Stimulated activated naive CD8-positive, alpha-beta T cell treated with anti-CD3 and anti-CD28 coated beads, Interleukin-15, amount 100 ng/mL, for 72 hours (primary cell): ENCODE measurements around the gene KIF2C.
"Not testable (repeated sequence)": the region's sequence is repeated elsewhere in the genome, so short reads cannot be mapped to it uniquely, and the experiment has no call there.

ENCODE experiments used
- ATAC-seq: fragments of 150-1000 bp; cut with Tn5 transposase; 2 replicates; pipeline ENCODE4 v1.10.0; 2021; ENCODE audit warnings: mild to moderate bottlenecking, moderate library complexity
- DNase-seq, 2 donors: peaks; one replicate each; pipeline ENCODE4 v3.0.0; 2021 to 2022
- H3K27ac Mint-ChIP-seq, 2 donors: one replicate each; pipeline ENCODE4 v1.8.0; 2022; ENCODE audit warnings: mild to moderate bottlenecking in 2 of 2, mixed read lengths in 2 of 2, moderate library complexity in 2 of 2
- H3K27me3 Mint-ChIP-seq: one replicate; pipeline ENCODE4 v1.8.0; 2022; ENCODE audit warnings: mixed read lengths
- H3K4me1 Mint-ChIP-seq: one replicate; pipeline ENCODE4 v1.8.0; 2022; ENCODE audit warnings: mild to moderate bottlenecking, mixed read lengths
- H3K4me3 Mint-ChIP-seq, 2 donors: one replicate each; pipeline ENCODE4 v1.8.0; 2022; ENCODE audit warnings: mild to moderate bottlenecking in 2 of 2, mixed read lengths in 2 of 2, moderate library complexity in 1 of 2
- H3K9me3 Mint-ChIP-seq, 2 donors: one replicate each; pipeline ENCODE4 v1.8.0; 2022; ENCODE audit warnings: mixed read lengths in 2 of 2

Gene KIF2C

GRCh38 chr1:44739307-44740178 is at the start of gene KIF2C:
Gene KIF2C, plus strand, starts transcription at chr1:44739837. Its CDS starts 96 bp downstream, at chr1:44739933.
- H3K4me1 Mint-ChIP-seq, result peaks cover 16% of the 10 kb centered on the region
- no peaks in the 10 kb centered on the region for H3K9me3 Mint-ChIP-seq
- H3K27me3 Mint-ChIP-seq, result no peaks in the 10 kb centered on the region
- H3K4me3 Mint-ChIP-seq, result peak within 1 kb of the TSS; percentile 89 to 93
- peak; percentile 93 to 97 for DNase-seq
- ATAC-seq, result peak; percentile 99
- H3K27ac Mint-ChIP-seq, result peak within 1 kb of the TSS; percentile 97

- ATAC-seq, result peak; percentile 83
- peak in 1 of 2 donors; percentile 42 for DNase-seq
- H3K4me1 Mint-ChIP-seq, result peaks cover 39% of the 10 kb centered on the region
- no peaks in the 10 kb centered on the region for H3K9me3 Mint-ChIP-seq
- H3K27me3 Mint-ChIP-seq, result no peaks in the 10 kb centered on the region
- H3K27ac Mint-ChIP-seq, result peak overlapping the region; percentile 36 to 54
- no peak overlapping the region for H3K4me3 Mint-ChIP-seq
Observed at GRCh38 chr1:44693159-44693558, 46.5 kb upstream of the KIF2C start.

GRCh38 chr1:44693900-44694299 is 45.7 kb upstream of the KIF2C start:
- H3K27ac Mint-ChIP-seq, result peak overlapping the region; percentile 36 to 97
- no peak overlapping the region for H3K4me3 Mint-ChIP-seq
- DNase-seq (no peak), ATAC-seq (no peak)
- no peaks in the 10 kb centered on the region for H3K27me3 Mint-ChIP-seq
- peaks cover 39% of the 10 kb centered on the region for H3K4me1 Mint-ChIP-seq
- H3K9me3 Mint-ChIP-seq, result no peaks in the 10 kb centered on the region

GRCh38 chr1:44694863-44695478 is 44.7 kb upstream of the KIF2C start:
- peaks cover 39% of the 10 kb centered on the region for H3K4me1 Mint-ChIP-seq
- no peak overlapping the region for H3K27ac Mint-ChIP-seq
- no peaks in the 10 kb centered on the region for H3K27me3 Mint-ChIP-seq
- DNase-seq (no peak), ATAC-seq (no peak)
- no peaks in the 10 kb centered on the region for H3K9me3 Mint-ChIP-seq
- no peak overlapping the region for H3K4me3 Mint-ChIP-seq

GRCh38 chr1:44695671-44696070 is 44.0 kb upstream of the KIF2C start:
- Mint-ChIP-seq H3K4me3 (no peak overlapping the region), H3K27ac (no peak overlapping the region), H3K27me3 (no peaks in the 10 kb centered on the region), H3K4me1 (peaks cover 39% of the 10 kb centered on the region), H3K9me3 (no peaks in the 10 kb centered on the region)
- ATAC-seq (no peak), DNase-seq (no peak)

GRCh38 chr1:44696101-44696500 is 43.5 kb upstream of the KIF2C start:
- ATAC-seq (no peak), DNase-seq (no peak)
- H3K9me3 Mint-ChIP-seq, result no peaks in the 10 kb centered on the region
- no peak overlapping the region for H3K4me3 Mint-ChIP-seq
- H3K4me1 Mint-ChIP-seq, result peaks cover 39% of the 10 kb centered on the region
- no peaks in the 10 kb centered on the region for H3K27me3 Mint-ChIP-seq
- peak overlapping the region in 1 of 2 donors; percentile 42 for H3K27ac Mint-ChIP-seq

- no peaks in the 10 kb centered on the region for H3K9me3 Mint-ChIP-seq
Observed at GRCh38 chr1:44696789-44697345, 42.8 kb upstream of the KIF2C start.

GRCh38 chr1:44698138-44698537 is 41.5 kb upstream of the KIF2C start:
- Mint-ChIP-seq H3K4me3 (no peak overlapping the region), H3K4me1 (peaks cover 33% of the 10 kb centered on the region), H3K27ac (no peak overlapping the region), H3K9me3 (no peaks in the 10 kb centered on the region), H3K27me3 (no peaks in the 10 kb centered on the region)
- ATAC-seq (no peak), DNase-seq (no peak)

More at GRCh38 chr1:44696789-44697345, 42.8 kb upstream of the KIF2C start:
- H3K27ac Mint-ChIP-seq, result peak overlapping the region; percentile 87 to 89
- no peaks in the 10 kb centered on the region for H3K27me3 Mint-ChIP-seq
- DNase-seq, result peak in 1 of 2 donors; percentile 64
- ATAC-seq, result peak; percentile 94
- peak overlapping the region; percentile 58 to 67 for H3K4me3 Mint-ChIP-seq
- peaks cover 39% of the 10 kb centered on the region for H3K4me1 Mint-ChIP-seq

GRCh38 chr1:44699375-44699774 is 40.3 kb upstream of the KIF2C start:
- H3K27me3 Mint-ChIP-seq, ATAC-seq, H3K4me3 Mint-ChIP-seq, H3K9me3 Mint-ChIP-seq, DNase-seq, H3K27ac Mint-ChIP-seq: not testable (repeated sequence)
- H3K4me1 Mint-ChIP-seq, result peaks cover 23% of the 10 kb centered on the region

GRCh38 chr1:44700573-44700972 is 39.1 kb upstream of the KIF2C start:
- H3K4me1 Mint-ChIP-seq, result peaks cover 22% of the 10 kb centered on the region
- no peak for ATAC-seq
- no peak overlapping the region for H3K4me3 Mint-ChIP-seq
- H3K27ac Mint-ChIP-seq, result peak overlapping the region in 1 of 2 donors; percentile 46
- no peak for DNase-seq
- no peaks in the 10 kb centered on the region for H3K27me3 Mint-ChIP-seq
- no peaks in the 10 kb centered on the region for H3K9me3 Mint-ChIP-seq

GRCh38 chr1:44701141-44701573 is 38.5 kb upstream of the KIF2C start:
- DNase-seq, result no peak
- H3K27ac Mint-ChIP-seq, result no peak overlapping the region

GRCh38 chr1:44705470-44705869 is 34.2 kb upstream of the KIF2C start:
- H3K27me3 Mint-ChIP-seq, result no peaks in the 10 kb centered on the region
- DNase-seq (no peak), ATAC-seq (no peak)
- peaks cover 17% of the 10 kb centered on the region for H3K4me1 Mint-ChIP-seq
- H3K27ac Mint-ChIP-seq, result peak overlapping the region in 1 of 2 donors; percentile 47
- no peaks in the 10 kb centered on the region for H3K9me3 Mint-ChIP-seq
- no peak overlapping the region for H3K4me3 Mint-ChIP-seq

More at GRCh38 chr1:44701141-44701573, 38.5 kb upstream of the KIF2C start:
- Mint-ChIP-seq H3K4me3 (no peak overlapping the region), H3K9me3 (no peaks in the 10 kb centered on the region), H3K4me1 (peaks cover 17% of the 10 kb centered on the region), H3K27me3 (no peaks in the 10 kb centered on the region)
- ATAC-seq, result no peak

- Mint-ChIP-seq H3K9me3 (no peaks in the 10 kb centered on the region), H3K4me3 (no peak overlapping the region), H3K27ac (peak overlapping the region in 1 of 2 donors; percentile 47), H3K4me1 (peaks cover 17% of the 10 kb centered on the region), H3K27me3 (no peaks in the 10 kb centered on the region)
- ATAC-seq, result no peak
- no peak for DNase-seq
Observed at GRCh38 chr1:44705938-44706337, 33.7 kb upstream of the KIF2C start.

GRCh38 chr1:44707112-44707881 is 32.3 kb upstream of the KIF2C start:
- Mint-ChIP-seq H3K4me3 (no peak overlapping the region), H3K27ac (no peak overlapping the region)
- ATAC-seq, result no peak

More at GRCh38 chr1:44707112-44707881, 32.3 kb upstream of the KIF2C start:
- no peaks in the 10 kb centered on the region for H3K9me3 Mint-ChIP-seq
- no peaks in the 10 kb centered on the region for H3K27me3 Mint-ChIP-seq
- peaks cover 17% of the 10 kb centered on the region for H3K4me1 Mint-ChIP-seq
- no peak for DNase-seq
